Measurements from ENCODE around the gene TEX10. TPM values are rescaled to one million over a fixed set of nuclear protein-coding genes. Genes with fewer than 3 reads are reported as not detected.
A peak's percentile ranks its signal among the peaks of the same experiment; 100 is the strongest.

TEX10 gene
- total and polyA plus RNA-seq, 4 donors: 5.1 to 37.4 (median 9.6) TPM

GRCh38 chr9:100354121-100354800 is 1.5 kb upstream of the TEX10 start:
- TF ChIP-seq, protein P1, sequence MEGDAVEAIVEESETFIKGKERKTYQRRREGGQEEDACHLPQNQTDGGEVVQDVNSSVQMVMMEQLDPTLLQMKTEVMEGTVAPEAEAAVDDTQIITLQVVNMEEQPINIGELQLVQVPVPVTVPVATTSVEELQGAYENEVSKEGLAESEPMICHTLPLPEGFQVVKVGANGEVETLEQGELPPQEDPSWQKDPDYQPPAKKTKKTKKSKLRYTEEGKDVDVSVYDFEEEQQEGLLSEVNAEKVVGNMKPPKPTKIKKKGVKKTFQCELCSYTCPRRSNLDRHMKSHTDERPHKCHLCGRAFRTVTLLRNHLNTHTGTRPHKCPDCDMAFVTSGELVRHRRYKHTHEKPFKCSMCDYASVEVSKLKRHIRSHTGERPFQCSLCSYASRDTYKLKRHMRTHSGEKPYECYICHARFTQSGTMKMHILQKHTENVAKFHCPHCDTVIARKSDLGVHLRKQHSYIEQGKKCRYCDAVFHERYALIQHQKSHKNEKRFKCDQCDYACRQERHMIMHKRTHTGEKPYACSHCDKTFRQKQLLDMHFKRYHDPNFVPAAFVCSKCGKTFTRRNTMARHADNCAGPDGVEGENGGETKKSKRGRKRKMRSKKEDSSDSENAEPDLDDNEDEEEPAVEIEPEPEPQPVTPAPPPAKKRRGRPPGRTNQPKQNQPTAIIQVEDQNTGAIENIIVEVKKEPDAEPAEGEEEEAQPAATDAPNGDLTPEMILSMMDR (IDR thresholded peaks at IDR 0.05; ENCODE audit: control extremely low read depth, extremely low read depth): no peak
- H3K4me1 ChIP-seq (ENCODE audit: control insufficient read depth in 5 of 5, insufficient read depth in 5 of 5, low read length in 5 of 5): peaks cover 0 to 18% (median 0%) of the 10 kb centered on the region in 5 donors
- no peaks in the 10 kb centered on the region for H3K36me3 ChIP-seq (ENCODE audit: control insufficient read depth in 4 of 4, insufficient read depth in 4 of 4, low read length in 4 of 4)
- no peak for DNase-seq
- H3K27ac ChIP-seq (ENCODE audit: low read depth in 1 of 2, low read length in 1 of 2): no peak overlapping the region
- H3K27me3 ChIP-seq (ENCODE audit: control insufficient read depth in 3 of 3, insufficient read depth in 3 of 3, low read length in 2 of 3): no peaks in the 10 kb centered on the region
- no peak overlapping the region for H3K4me3 ChIP-seq
- H3K9me3 ChIP-seq (ENCODE audit: control insufficient read depth in 4 of 4, insufficient read depth in 3 of 4, low read length in 3 of 4): no peaks in the 10 kb centered on the region
- no peak overlapping the region for H3K9ac ChIP-seq (ENCODE audit: insufficient read depth in 1 of 2, low read length in 2 of 2)
- ATAC-seq (ENCODE audit: insufficient read depth, low FRiP score): no peak
- WGBS, 2 donors: 92 to 95% methylated on average over 2 of the region's 2 CpGs

DNA sequence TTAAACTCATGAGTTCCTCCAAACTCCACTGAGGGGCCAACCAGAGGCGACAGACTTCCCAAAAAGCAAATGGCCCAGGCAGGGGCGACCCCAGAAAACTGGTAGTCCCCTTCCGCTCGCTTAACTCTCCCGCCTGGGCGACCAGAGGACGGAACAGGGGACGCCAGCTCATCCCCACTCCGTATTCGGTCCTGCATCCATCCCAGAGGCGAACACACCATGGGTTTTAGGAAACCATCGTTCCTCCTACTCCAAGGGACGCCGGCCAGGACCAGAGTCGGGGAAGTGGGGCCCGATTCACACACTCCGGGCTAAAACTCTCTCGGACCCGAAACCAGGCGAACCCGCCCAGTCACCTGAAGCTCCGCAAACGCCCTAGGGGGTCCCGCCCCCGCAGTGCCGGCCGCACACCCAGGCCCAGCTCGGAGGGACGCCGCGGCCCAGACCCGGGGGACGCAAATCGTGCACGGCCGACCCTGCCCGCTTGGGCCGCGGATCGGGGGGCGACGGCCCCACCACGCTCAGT is 478 bp downstream of the TEX10 start:
- no peaks in the 10 kb centered on the region for H3K36me3 ChIP-seq (ENCODE audit: control insufficient read depth in 4 of 4, insufficient read depth in 4 of 4, low read length in 4 of 4)
- ATAC-seq (ENCODE audit: insufficient read depth, low FRiP score) (peak; percentile 56), DNase-seq (peak in 2 of 3 donors; percentile 37 to 42)
- TF ChIP-seq, protein P1 (IDR thresholded peaks at IDR 0.05; ENCODE audit: control extremely low read depth, extremely low read depth): no peak
- WGBS, 2 donors: 1% methylated on average over 40 to 43 of the region's 43 CpGs
- peak overlapping the region; percentile 81 to 82 for H3K27ac ChIP-seq (ENCODE audit: low read depth in 1 of 2, low read length in 1 of 2)
- H3K9ac ChIP-seq (ENCODE audit: insufficient read depth in 1 of 2, low read length in 2 of 2): peak overlapping the region; percentile 76 to 86
- peaks cover 0 to 18% (median 0%) of the 10 kb centered on the region in 5 donors for H3K4me1 ChIP-seq (ENCODE audit: control insufficient read depth in 5 of 5, insufficient read depth in 5 of 5, low read length in 5 of 5)
- H3K27me3 ChIP-seq (ENCODE audit: control insufficient read depth in 3 of 3, insufficient read depth in 3 of 3, low read length in 2 of 3): no peaks in the 10 kb centered on the region
- H3K4me3 ChIP-seq: peak overlapping the region; percentile 94
- H3K9me3 ChIP-seq (ENCODE audit: control insufficient read depth in 4 of 4, insufficient read depth in 3 of 4, low read length in 3 of 4): no peaks in the 10 kb centered on the region

- peak overlapping the region; percentile 76 to 86 for H3K9ac ChIP-seq (ENCODE audit: insufficient read depth in 1 of 2, low read length in 2 of 2)
- H3K9me3 ChIP-seq (ENCODE audit: control insufficient read depth in 4 of 4, insufficient read depth in 3 of 4, low read length in 3 of 4): no peaks in the 10 kb centered on the region
- WGBS, 2 donors: 40 to 41% methylated on average over 5 of the region's 5 CpGs
- no peak overlapping the region for H3K27ac ChIP-seq (ENCODE audit: low read depth in 1 of 2, low read length in 1 of 2)
- TF ChIP-seq, protein P1 (IDR thresholded peaks at IDR 0.05; ENCODE audit: control extremely low read depth, extremely low read depth): no peak
- H3K4me1 ChIP-seq (ENCODE audit: control insufficient read depth in 5 of 5, insufficient read depth in 5 of 5, low read length in 5 of 5): peaks cover 0 to 18% (median 0%) of the 10 kb centered on the region in 5 donors
- ATAC-seq (ENCODE audit: insufficient read depth, low FRiP score) (no peak), DNase-seq (no peak)
- no peaks in the 10 kb centered on the region for H3K27me3 ChIP-seq (ENCODE audit: control insufficient read depth in 3 of 3, insufficient read depth in 3 of 3, low read length in 2 of 3)
- peaks cover 0 to 6% (median 0%) of the 10 kb centered on the region in 4 donors for H3K36me3 ChIP-seq (ENCODE audit: control insufficient read depth in 4 of 4, insufficient read depth in 4 of 4, low read length in 4 of 4)
- H3K4me3 ChIP-seq: peak overlapping the region; percentile 94
These were observed 1.2 kb downstream of the TEX10 start for GRCh38 chr9:100351508-100351907.
